NCI-H1417 treated with DMSO at 0.1 percent for 48 hours (cell line): Measurements from ENCODE around the gene SREBF1.

Experiments used
- DNase-seq: peaks from one replicate; lab custom pipeline; 2025; lab: John Stamatoyannopoulos, UW

Gene SREBF1

GRCh38 chr17:17857496-17857895, 20.7 kb upstream of the SREBF1 start:
- DNase-seq = no peak

GRCh38 chr17:17856386-17856785, 19.6 kb upstream of the SREBF1 start:
- DNase-seq = no peak

- DNase-seq = no peak
These were observed 19.2 kb upstream of the SREBF1 start for GRCh38 chr17:17855976-17856375.

- DNase-seq = no peak
These were observed 17.1 kb upstream of the SREBF1 start for GRCh38 chr17:17853811-17854447.

DNA sequence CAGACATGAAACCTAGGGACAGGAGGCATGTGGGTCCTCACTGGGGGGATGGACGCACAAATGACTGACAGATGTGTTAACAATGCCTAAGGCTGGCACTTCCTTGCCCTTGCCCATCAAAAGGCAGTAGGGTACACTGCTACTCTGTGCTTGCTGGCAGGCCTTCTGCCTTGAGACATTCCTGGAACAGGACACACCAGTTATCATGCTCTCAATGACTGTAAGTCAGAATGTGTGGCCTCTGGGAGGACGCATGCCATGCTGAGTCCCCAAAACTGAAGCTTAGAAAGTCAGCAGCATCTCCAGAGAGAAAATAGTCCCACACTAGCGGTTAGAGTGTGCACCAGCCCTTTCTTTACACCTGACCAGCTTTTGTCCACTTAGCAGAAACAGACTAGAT, 16.1 kb upstream of the SREBF1 start:
- no peak for DNase-seq

DNA sequence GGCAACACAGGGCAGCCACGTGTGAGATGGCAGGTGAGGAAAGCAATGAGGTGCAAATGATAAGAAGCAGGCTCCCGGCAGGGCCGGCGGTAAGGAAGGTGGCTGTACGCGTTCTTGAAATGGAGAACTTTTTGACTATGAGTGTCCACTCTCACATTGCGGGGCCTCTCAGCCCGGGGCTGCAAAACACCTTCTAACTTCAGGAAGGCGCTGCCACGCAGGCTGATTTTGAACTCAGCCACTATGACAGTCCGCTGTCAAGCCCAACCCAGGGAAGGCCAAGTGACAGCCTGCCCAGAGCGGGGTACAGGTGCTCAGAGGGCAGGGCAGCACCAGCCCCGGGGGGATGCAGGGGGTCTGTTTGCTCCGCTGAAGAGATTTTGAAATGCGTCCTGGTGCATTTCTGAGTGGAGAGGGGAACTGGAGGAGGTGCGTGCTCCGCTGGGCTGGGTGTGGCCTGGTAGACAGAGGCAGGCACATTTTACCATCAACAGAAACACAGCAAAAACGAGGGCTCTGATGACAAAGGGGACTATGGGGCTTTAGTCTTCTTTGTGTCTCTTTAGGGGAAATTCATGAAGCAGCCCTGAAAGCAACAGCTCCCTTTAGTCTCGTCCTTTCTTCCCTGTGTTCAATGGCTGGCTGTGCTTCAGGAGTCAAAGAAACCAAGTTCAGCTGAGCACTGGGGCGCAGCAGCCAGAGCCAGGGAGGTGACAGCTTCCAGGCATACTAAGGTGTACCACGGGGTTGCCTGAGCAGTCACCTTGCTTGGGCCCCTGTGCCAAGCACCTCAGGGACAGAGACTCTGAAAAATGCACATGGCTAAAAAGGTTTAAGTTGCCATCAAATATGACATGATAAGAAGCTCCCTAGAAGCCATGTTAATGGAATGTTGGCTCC, 14.6 kb upstream of the SREBF1 start:
- DNase-seq = no peak

DNA sequence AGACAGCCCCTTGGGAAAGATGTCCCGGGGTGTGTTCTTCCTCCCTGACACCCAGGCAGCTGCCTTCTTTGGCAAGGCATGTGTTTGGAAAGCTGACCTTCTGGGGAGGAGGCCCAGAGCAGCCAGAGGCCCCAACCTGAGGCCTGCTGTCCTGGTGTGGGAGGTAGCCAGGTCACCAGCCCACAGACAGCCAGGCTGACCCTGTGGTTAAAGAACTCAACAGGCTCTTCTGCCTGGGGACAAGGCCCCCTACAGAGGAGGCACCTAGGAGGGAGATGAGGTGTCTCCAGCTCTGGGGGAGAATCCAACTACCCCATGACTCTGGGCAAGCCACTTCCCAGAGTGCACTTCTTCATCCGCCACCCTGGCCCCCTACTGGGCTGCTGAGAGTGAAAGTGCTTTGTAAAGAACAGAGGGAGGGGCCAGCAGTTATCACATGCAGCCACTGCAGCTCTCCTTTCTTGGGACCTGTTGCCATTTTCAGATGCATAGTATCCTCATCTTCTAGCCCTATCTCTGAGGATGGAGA, 13.1 kb upstream of the SREBF1 start:
- DNase-seq = no peak

DNA sequence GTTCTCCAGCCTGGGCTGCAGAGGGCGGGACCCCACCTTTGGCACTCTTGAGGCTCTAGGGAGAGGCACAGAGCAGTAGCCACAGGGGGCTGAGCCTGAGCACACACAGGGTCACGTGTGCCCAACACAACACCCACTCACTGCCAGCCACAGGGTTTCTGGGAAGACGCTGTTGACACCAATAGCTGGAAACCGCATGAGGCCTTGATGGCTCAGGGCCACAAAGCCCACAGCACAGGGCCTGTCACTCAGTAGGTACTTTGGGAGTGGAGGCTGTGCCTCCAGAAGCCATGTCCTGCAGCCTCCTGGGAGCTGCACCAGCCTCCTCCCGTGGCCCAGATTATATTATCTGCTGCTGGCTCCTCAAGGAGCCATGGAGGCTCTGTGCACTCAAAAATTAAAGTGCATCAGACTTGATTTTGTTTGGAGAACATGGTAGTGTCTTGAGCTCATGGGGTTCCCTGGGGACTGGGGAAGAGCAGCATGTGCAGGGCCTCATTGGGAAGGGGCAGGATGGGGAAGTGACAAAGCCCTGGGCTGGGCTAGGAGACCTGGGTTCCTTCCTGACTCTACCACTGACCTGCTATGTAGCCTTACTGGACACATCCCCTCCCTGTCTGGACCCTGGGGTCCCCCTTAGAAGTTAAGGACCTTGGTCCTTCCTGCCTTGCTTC, 12.5 kb upstream of the SREBF1 start:
- no peak for DNase-seq

DNA sequence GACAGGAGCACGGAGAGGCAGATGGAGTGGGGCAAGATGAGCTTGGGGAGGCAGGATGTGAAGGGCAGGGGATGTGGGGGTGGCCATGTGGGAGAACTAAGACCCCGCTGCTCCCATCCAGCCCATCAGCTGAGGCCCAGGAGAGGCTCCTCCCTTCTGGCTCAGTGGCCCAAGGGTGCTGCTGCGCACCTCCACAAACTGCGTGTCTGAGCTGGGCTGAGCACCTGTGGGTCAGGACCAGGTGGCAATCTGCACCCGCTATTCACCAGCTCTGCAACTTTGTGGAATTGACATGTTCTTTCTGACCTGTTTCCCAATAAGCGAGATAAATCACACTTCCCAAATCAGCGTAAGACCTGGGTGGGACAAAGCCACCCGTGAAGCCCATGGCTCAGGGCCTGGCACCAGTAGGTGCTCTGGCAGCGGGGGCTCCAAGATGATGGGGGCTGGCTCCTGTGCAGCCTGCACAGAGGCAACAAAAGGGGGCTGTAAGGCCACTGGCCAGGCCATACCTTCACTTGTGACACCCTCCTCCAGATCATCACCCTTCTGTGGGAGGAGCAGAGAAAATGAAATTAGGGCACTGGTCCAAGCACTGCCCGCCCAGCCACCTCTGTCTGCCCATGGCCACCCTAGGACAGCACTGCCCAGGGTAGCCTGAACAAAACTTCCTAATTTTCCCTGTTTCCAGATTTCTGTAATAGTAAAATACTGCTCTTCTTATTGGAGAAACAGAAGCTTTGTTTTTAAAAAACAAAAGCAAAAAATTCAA, 11.7 kb upstream of the SREBF1 start:
- DNase-seq = no peak

- no peak for DNase-seq
These were observed 10.9 kb upstream of the SREBF1 start for GRCh38 chr17:17847726-17848125.

GRCh38 chr17:17847118-17847689, 10.4 kb upstream of the SREBF1 start:
- no peak for DNase-seq

GRCh38 chr17:17846645-17847044, 9.9 kb upstream of the SREBF1 start:
- no peak for DNase-seq

- no peak for DNase-seq
These were observed 9.2 kb upstream of the SREBF1 start for GRCh38 chr17:17846003-17846402.

- no peak for DNase-seq
These were observed 8.4 kb upstream of the SREBF1 start for GRCh38 chr17:17845046-17845775.

- DNase-seq = no peak
These were observed 7.7 kb upstream of the SREBF1 start for GRCh38 chr17:17844500-17844899.

GRCh38 chr17:17844079-17844478, 7.3 kb upstream of the SREBF1 start:
- DNase-seq = no peak

DNA sequence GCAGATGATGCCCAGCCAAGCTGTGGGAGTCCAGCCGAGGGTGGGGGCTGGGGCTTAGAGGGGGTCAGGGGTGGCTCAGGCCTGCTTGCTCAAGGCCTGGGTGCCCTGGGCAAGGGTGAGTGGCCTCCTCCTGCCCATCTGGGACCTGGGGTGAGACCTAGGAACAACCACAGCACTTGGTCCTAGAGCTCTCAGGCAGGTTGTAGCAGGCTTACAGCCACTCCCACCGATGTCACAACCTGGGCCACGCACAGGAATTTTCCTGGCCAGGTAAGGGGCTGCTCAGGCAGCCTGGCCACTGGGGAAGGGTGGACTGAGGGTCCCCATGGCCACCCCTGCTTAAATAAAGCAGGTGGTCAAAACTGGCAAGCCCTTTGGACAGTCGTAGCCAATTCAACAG, 6.3 kb upstream of the SREBF1 start:
- no peak for DNase-seq

DNA sequence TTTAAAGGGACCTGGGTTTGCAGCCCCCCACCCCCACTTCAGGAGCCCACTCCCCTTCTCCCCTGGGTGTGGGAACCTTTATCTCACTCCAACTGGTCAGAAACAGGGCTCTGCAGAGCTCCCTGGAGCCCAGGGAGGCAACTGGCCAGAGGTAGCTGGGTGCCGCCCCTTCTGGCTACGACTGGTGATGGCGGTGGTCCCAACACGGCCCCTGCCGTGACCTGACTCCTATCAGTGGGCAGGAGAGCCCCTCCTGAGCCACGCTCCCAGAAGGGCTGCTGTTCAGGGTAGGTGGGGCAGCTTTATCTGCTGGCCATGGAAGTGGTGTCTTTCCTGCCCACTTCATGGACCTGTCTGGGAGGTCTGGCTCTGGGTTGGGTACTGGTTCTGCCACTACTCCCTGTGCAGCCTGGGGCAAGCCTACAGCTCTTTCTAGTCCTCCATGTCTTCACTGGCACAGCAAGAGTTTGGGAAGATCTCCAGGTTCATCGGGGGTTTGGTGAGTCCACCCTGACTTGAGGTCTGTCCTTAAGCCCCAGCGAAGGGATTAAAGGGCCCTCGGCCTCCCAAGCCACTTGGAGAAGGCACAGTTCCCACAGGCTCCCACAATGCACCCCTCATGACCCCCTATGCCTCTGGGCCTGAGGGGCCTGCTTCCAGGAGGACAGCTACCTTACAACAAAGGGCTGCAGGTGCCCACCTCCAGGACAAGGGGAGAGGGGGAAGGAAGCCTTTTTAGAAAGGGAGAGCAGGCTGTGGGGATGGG, 5.5 kb upstream of the SREBF1 start:
- no peak for DNase-seq

- no peak for DNase-seq
These were observed 4.8 kb upstream of the SREBF1 start for GRCh38 chr17:17841601-17842025.
